ENCODE measurements around the gene MAGOH.
"Not testable (repeated sequence)": the region's sequence is repeated elsewhere in the genome, so short reads cannot be mapped to it uniquely, and the experiment has no call there.

Gene MAGOH

DNA sequence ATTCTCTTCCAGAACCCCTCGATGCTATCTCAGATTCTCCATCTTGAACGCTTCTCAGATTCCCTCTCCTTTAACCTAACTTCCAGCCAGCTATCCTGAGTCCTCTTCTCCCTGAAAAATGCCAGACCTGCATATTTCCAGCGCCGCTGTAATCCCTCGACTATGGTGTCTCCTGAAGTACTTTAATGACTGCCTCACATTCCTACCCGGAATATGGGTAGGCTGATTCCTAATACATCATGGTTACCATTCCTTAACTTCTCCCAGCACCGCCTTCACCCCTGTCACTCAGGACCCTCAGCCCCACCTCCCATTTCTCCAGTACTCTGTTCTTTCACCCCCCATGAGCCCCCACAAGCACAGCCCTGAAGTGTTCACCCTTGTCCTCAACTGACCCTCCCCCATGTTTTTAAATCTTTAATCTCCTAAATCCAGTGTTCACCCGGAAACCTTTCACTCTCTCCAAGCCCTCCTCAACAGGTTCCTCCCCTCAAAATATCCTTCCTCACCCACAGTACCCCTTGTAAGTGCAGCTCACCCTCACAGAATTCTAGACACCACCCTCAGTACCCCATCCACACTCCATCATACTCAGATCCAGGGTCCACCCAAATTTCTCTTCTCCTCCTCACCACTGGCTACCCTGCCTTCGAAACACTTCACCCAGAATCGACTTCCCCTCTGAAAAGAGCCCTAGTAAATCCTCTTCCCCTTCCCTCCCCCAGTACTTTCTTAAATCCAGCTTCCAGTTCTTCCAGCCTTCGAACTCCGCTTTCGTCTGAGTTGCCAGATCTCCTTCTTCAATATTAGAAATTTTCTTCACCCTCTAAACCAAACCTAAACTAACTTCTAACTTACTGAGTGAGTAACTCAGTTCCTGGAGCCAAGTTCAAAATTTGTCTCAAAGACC is 40.8 kb downstream of the MAGOH start:
- H3K4me3 Mint-ChIP-seq, result peak overlapping the region; percentile 91
- H3K9me3 Mint-ChIP-seq, result no peaks in the 10 kb centered on the region
- H3K27ac Mint-ChIP-seq, result peak overlapping the region; percentile 94
- peaks cover 27% of the 10 kb centered on the region for H3K36me3 Mint-ChIP-seq (ENCODE audit: low read depth)
- peaks cover 22% of the 10 kb centered on the region for H3K4me1 Mint-ChIP-seq (ENCODE audit: low read depth)
- H3K27me3 Mint-ChIP-seq (ENCODE audit: low read depth), result no peaks in the 10 kb centered on the region
- no peak for DNase-seq (ENCODE audit: low spot score)

DNA sequence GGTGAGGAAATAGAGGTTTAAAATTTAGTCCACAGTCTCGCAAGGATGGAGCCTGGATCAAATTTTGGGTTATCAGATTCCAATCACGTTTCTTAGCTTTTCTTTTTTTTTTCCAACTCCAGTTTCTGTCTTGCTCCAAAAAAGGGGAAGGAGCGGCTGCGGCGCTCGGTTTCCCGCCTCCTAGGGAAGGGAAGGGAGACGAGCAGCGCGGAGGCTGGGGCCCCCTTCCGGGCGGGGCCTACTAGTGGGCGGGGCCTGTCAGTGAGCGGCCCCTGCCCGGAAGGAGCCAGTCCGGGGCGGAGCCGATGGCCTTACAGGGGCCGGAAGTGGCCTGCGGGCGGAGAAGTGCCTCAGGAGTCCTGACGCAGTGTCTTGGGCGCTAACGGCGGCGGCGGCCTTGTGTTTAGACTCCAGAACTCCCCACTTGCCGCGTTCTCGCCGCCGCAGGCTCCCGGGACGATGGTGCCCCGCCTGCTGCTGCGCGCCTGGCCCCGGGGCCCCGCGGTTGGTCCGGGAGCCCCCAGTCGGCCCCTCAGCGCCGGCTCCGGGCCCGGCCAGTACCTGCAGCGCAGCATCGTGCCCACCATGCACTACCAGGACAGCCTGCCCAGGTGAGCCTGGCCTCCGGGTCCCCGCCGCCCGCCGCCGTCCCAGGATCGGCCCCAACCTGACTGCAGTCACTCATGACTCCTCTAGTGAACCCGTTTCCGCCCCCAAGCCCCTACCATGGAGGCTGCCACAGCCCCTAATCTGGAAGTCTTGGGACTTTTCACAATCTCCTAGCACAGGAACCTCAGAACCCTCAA is 41.6 kb downstream of the MAGOH start, which contains the start of gene CPT2:
Gene CPT2, plus strand, starts transcription at position 340 of the 806 bp plus-strand sequence. Its CDS starts 120 bp downstream, at position 460.
- DNase-seq (ENCODE audit: low spot score), result peak; percentile 94
- Mint-ChIP-seq H3K27me3 (ENCODE audit: low read depth) (no peaks in the 10 kb centered on the region), H3K4me1 (ENCODE audit: low read depth) (peaks cover 23% of the 10 kb centered on the region), H3K9me3 (no peaks in the 10 kb centered on the region), H3K27ac (peak within 1 kb of the TSS; percentile 94), H3K36me3 (ENCODE audit: low read depth) (peaks cover 22% of the 10 kb centered on the region), H3K4me3 (peak within 1 kb of the TSS; percentile 91)

DNA sequence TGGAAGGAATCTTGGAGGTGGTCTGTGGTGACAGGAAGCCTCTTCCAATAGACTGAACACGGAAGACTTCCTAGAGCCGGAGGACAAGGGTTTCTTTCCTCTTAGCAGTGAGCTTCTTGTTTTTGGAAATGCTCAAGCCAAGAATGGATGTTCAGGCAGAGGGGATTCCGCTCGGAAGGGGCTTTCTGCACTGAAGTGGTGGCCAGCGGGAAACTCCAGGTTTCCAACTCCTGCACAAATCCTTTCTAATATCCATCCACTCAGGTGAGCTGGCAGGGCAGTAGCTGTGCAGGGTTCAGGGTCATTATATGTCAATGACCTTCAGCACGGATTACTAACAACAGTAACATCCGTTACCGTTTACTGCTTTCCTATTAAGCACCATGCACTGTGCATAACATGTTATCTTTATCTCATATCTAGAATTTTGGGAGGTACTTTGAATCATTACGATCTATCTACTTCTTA is 42.3 kb downstream of the MAGOH start:
- Mint-ChIP-seq H3K4me3 (peak overlapping the region; percentile 89), H3K27ac (peak overlapping the region; percentile 93), H3K36me3 (ENCODE audit: low read depth) (peaks cover 20% of the 10 kb centered on the region), H3K27me3 (ENCODE audit: low read depth) (no peaks in the 10 kb centered on the region), H3K9me3 (no peaks in the 10 kb centered on the region), H3K4me1 (ENCODE audit: low read depth) (peaks cover 23% of the 10 kb centered on the region)
- DNase-seq (ENCODE audit: low spot score), result no peak

DNA sequence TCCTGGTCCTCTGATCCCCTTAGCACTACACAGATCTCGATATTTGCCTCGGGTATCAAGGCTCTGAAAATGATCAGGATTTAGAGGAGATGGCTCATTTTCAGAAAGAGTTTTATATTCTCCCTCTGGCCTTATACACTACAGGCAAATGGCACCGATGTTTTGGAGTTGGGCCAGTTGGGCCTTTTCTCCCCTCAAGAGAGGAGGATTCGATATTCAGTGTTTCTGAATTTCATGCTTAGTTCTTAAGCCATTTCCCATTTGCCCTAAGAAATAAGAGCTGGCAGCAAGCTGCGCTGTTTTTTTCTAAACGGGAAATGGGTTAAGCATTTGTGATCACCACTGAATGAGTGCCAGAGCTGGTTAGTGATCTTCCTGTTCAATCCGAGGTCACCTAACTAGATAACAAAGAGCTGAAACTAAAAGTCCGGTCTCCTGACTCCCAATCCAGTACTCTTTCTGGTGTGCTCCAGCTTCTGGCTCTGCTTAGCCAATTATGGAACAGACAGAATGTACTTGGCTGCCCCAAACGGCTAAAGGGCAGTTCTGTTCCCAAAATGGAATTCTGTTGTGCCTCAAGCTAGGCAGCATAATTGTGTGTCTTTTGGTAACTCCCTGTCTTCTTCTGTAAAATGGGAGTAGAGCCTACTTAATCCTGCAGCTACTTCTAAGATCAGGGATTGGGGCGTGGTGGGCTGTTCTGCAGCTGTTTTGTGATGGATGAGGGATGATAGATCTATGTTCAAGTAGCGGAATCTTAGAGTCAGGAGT is 42.9 kb downstream of the MAGOH start:
- no peaks in the 10 kb centered on the region for H3K9me3 Mint-ChIP-seq
- peak overlapping the region; percentile 26 for H3K27ac Mint-ChIP-seq
- peak overlapping the region; percentile 34 for H3K4me3 Mint-ChIP-seq
- H3K4me1 Mint-ChIP-seq (ENCODE audit: low read depth), result peaks cover 23% of the 10 kb centered on the region
- DNase-seq (ENCODE audit: low spot score), result no peak
- H3K27me3 Mint-ChIP-seq (ENCODE audit: low read depth), result no peaks in the 10 kb centered on the region
- H3K36me3 Mint-ChIP-seq (ENCODE audit: low read depth), result peaks cover 16% of the 10 kb centered on the region

DNA sequence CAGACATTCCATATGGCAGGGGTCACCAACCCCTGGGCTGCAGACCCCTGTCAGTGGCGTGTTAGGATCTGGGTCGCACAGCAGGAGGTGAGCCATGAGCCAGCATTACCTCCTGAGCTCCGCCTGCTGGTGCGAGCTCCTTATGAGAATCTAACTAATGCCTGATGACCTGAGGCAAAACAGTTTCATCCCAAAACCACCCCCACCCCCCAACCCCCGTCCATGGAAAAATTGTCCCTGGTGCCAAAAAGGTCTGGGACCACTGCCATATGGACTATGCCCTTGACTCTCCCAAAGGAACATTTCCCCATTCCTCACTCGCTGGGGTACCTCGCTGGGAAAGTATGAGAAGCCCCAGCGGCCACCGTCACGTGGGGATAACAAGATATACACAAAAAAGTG is 48.1 kb downstream of the MAGOH start:
- Mint-ChIP-seq H3K4me1 (ENCODE audit: low read depth) (peaks cover 2% of the 10 kb centered on the region), H3K9me3 (no peaks in the 10 kb centered on the region), H3K36me3 (ENCODE audit: low read depth) (no peaks in the 10 kb centered on the region), H3K27me3 (ENCODE audit: low read depth) (peaks cover 14% of the 10 kb centered on the region), H3K27ac (no peak overlapping the region), H3K4me3 (no peak overlapping the region)
- no peak for DNase-seq (ENCODE audit: low spot score)

DNA sequence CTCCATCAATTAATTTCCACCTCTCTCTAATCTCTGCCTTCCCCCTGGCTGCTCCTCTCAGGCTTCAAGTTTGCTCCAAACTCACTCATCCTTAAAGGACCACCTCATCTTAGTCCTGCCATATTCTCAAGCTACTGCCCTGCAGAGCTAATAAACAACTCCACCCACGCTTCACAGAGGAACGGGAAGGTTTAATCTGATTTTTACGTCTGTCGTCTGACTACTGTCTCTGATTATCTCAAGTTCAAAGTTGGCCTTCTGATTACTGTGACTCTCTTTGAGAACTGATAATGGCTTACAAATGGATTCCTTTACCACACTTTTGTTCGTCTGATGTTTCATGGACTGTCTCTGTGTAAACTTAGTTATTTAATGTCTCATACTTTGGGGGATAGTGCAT is 49.3 kb downstream of the MAGOH start:
- H3K9me3 Mint-ChIP-seq, result no peaks in the 10 kb centered on the region
- H3K4me1 Mint-ChIP-seq (ENCODE audit: low read depth), result peaks cover 2% of the 10 kb centered on the region
- H3K27ac Mint-ChIP-seq, result no peak overlapping the region
- no peak for DNase-seq (ENCODE audit: low spot score)
- H3K36me3 Mint-ChIP-seq (ENCODE audit: low read depth), result no peaks in the 10 kb centered on the region
- no peak overlapping the region for H3K4me3 Mint-ChIP-seq
- H3K27me3 Mint-ChIP-seq (ENCODE audit: low read depth), result peaks cover 14% of the 10 kb centered on the region

DNA sequence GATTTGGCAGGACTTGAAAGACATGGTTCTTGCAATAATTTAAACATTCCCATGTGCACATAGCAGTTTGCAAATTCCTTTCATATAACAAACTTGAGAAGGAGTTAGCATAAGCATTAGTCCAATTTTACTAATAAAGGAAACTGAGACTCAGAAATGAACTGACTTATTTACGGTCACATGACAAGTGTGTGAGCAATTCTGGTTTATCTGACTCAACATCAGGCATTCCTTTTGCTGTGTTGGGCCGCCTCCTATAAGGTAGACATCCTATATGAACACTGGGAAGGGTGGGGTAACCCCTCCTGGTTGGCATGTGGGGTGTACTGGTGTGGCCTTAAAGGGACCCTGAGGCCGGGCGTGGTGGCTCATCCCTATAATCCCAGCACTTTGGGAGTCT is 50.2 kb downstream of the MAGOH start:
- no peak overlapping the region for H3K4me3 Mint-ChIP-seq
- H3K27me3 Mint-ChIP-seq (ENCODE audit: low read depth), result peaks cover 14% of the 10 kb centered on the region
- DNase-seq (ENCODE audit: low spot score), result no peak
- H3K27ac Mint-ChIP-seq, result no peak overlapping the region
- H3K4me1 Mint-ChIP-seq (ENCODE audit: low read depth), result peaks cover 2% of the 10 kb centered on the region
- H3K36me3 Mint-ChIP-seq (ENCODE audit: low read depth), result no peaks in the 10 kb centered on the region
- H3K9me3 Mint-ChIP-seq, result no peaks in the 10 kb centered on the region

DNA sequence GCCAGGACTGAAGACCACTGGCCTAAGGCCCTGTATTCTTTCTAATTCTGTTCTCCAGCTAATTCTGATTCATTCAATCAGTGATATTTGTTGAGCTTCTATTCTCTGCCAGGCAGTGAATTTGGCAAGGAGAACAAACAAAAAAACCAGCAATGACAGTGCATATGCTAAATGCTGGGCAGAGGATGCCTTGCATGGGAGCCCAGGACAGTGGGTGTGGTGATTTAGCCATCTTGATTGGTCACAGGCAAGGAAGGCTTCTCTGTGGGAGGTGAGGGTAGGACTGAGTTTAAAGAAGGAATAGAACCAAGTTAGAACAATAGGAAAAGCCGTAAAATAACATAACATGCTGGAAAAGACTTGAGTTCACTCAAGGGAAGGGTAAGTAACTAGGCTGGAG is 50.9 kb downstream of the MAGOH start:
- no peak for DNase-seq (ENCODE audit: low spot score)
- no peaks in the 10 kb centered on the region for H3K36me3 Mint-ChIP-seq (ENCODE audit: low read depth)
- no peak overlapping the region for H3K27ac Mint-ChIP-seq
- no peaks in the 10 kb centered on the region for H3K9me3 Mint-ChIP-seq
- no peak overlapping the region for H3K4me3 Mint-ChIP-seq
- H3K27me3 Mint-ChIP-seq (ENCODE audit: low read depth), result peaks cover 14% of the 10 kb centered on the region
- H3K4me1 Mint-ChIP-seq (ENCODE audit: low read depth), result peaks cover 2% of the 10 kb centered on the region

DNA sequence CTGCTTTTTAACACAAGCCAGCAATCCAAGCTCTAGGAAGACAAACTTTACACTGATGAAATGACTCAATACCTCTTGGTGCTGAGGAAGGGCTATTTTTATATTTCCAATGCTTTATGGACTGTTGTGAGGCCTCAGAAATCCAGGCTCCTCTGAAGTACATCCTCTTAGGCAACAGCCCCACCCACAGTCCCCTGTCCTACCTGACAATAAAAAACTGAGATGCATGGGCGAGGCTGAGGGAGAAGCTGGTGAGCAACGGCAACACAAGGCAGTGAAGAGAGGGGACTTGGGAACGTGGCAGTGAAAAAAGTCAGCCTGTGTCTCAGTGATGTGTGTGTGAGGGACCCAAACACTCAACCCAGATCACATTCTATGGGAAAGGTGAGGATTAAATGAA is 51.8 kb downstream of the MAGOH start:
- H3K27ac Mint-ChIP-seq, result no peak overlapping the region
- DNase-seq (ENCODE audit: low spot score), result no peak
- H3K9me3 Mint-ChIP-seq, result no peaks in the 10 kb centered on the region
- peaks cover 14% of the 10 kb centered on the region for H3K27me3 Mint-ChIP-seq (ENCODE audit: low read depth)
- H3K4me3 Mint-ChIP-seq, result no peak overlapping the region
- H3K36me3 Mint-ChIP-seq (ENCODE audit: low read depth), result no peaks in the 10 kb centered on the region
- no peaks in the 10 kb centered on the region for H3K4me1 Mint-ChIP-seq (ENCODE audit: low read depth)

DNA sequence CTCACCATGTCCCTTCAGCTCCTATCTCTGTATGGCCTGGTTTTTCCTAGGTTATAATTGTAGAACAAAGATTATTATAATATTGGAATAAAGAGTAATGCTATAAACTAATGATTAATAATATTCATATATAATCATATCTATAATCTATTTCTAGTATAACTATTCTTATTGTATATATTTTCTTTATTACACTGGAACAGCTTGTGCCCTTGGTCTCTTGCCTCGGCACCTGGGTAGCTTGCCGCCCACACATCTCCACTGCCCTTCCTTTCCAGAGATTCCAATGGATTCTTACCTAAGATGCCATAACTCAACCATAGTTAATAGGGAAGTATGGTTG is 52.4 kb downstream of the MAGOH start:
- H3K4me3 Mint-ChIP-seq; H3K27ac Mint-ChIP-seq; H3K9me3 Mint-ChIP-seq; DNase-seq (ENCODE audit: low spot score); H3K36me3 Mint-ChIP-seq (ENCODE audit: low read depth); H3K4me1 Mint-ChIP-seq (ENCODE audit: low read depth): not testable (repeated sequence)
- peaks cover 14% of the 10 kb centered on the region for H3K27me3 Mint-ChIP-seq (ENCODE audit: low read depth)

DNA sequence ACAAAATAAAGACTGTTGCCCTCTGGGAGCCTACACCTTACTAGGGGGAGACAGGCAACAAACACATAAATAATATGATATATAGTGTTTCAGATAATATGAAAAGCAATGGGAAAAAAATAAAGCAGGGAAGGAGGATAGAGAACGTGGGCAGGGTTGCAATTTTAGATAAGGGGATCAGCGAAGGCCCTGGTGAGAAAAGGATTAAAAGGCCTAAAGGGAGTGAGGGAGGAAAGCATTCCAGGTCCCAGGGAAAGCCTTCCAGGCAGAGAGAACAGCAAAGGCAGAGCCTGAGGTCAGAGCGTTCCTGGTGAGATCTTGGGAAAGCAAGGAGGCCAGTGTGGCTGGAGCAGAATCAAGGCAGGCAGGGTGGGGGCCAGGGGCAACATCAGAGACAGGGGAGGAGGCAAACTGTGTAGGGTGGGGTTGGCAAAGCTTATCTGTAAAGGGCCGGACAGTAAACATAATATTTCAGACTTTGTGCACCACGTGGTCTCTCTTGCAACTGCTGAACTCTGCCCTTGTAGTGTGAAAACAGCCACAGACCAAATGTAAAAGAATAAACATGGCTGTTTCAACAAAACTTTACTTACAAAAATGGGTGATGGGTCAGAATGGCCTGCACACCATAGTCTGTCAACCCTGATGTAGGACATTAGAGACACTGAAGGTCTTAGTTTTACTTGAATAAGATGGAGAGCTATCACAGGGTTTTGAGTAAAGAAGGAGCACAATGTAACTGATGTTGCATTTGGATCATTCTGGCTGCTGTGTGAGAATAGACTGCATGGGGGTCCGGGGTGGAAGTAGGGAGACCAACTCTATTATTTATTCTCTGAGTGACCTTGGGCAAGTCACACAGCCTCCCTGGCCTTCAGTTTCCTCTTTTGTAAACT is 55.0 kb downstream of the MAGOH start:
- H3K36me3 Mint-ChIP-seq (ENCODE audit: low read depth), result no peaks in the 10 kb centered on the region
- no peaks in the 10 kb centered on the region for H3K4me1 Mint-ChIP-seq (ENCODE audit: low read depth)
- no peak overlapping the region for H3K4me3 Mint-ChIP-seq
- no peak overlapping the region for H3K27ac Mint-ChIP-seq
- H3K27me3 Mint-ChIP-seq (ENCODE audit: low read depth), result peaks cover 18% of the 10 kb centered on the region
- DNase-seq (ENCODE audit: low spot score), result no peak
- H3K9me3 Mint-ChIP-seq, result no peaks in the 10 kb centered on the region

DNA sequence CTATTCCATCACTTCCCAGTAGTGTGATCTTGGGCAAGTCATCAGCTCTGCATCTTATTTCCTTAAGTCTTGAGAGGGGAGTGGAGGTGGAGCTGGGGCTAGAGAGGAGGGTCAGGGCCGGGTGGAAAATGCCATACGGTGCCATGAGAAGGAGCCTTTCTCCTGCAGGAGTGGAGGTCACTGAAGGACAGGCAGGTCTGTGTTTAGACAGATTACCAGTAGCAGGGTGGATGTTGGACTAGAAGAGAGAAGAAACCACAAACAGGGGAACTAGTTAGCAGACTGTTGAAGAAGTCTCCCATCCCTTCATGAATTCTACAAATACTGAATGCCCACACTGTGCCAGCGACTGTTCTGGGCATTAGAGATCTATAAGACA is 55.6 kb downstream of the MAGOH start:
- Mint-ChIP-seq H3K27me3 (ENCODE audit: low read depth) (peaks cover 18% of the 10 kb centered on the region), H3K9me3 (no peaks in the 10 kb centered on the region), H3K36me3 (ENCODE audit: low read depth) (no peaks in the 10 kb centered on the region), H3K4me3 (no peak overlapping the region), H3K27ac (no peak overlapping the region), H3K4me1 (ENCODE audit: low read depth) (no peaks in the 10 kb centered on the region)
- no peak for DNase-seq (ENCODE audit: low spot score)

DNA sequence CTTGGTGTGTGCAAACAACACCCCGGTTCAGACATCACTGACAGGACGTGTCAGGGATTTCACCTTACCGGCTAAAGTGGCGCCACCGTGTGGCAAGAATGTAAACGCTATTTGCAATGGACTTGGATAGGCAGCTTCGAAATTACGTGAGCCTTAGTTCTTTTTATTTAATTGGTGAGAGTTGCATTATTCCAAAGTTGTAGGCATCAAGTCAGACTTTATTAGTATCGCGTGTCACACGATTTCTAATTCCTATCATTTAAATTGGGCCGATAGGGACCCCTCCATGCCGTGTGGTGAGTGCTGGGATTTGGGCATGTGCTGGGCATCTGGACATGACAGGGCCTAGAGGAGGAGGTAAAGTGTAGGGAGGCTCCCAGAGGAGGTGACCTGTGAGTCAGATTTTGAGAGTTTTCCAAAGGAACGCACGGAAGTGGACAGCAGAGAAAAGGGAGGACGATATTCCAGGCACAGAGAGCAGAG is 56.2 kb downstream of the MAGOH start:
- no peaks in the 10 kb centered on the region for H3K9me3 Mint-ChIP-seq
- H3K27ac Mint-ChIP-seq, result no peak overlapping the region
- DNase-seq (ENCODE audit: low spot score), result peak; percentile 66
- H3K36me3 Mint-ChIP-seq (ENCODE audit: low read depth), result no peaks in the 10 kb centered on the region
- no peak overlapping the region for H3K4me3 Mint-ChIP-seq
- peaks cover 20% of the 10 kb centered on the region for H3K27me3 Mint-ChIP-seq (ENCODE audit: low read depth)
- H3K4me1 Mint-ChIP-seq (ENCODE audit: low read depth), result no peaks in the 10 kb centered on the region
